ENCODE data around the gene STAT1. TPM values are rescaled to one million over a fixed set of nuclear protein-coding genes. Genes with fewer than 3 reads are reported as not detected.

STAT1 gene
- total RNA-seq, 4 donors from 2014 or later: 23.2 to 67.8 (median 52.2) TPM

DNA sequence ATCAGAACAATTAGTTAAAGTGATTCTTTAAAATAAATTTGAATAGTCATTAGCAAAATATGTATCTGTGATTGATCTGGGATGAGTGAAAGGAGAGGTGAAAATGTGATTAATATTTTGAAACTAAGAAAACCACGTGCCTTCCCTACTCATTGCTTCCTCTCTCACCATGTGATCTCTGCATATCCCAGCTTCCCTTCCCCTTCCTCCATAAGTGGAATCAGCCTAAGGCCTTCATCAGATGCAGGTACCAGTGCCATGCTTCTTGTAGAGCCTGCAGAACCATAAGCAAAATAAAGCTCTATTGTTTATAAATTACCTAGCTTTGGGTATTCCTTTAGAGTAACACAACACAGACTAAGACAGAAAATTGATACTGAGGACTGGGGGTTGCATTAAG, 11.2 kb upstream of the STAT1 start:
- intact Hi-C loops (cut with DNase I; ENCODE audit: low total_unique reads) (no loop called here), in situ Hi-C loops (cut with MboI; ENCODE audit: low pct_ligation_motif_present in 1 of 4, low pct_unique_long_range_greater_than_20kb in 1 of 4, low sequenced_read_pairs in 3 of 4) (no loop called here)
- peaks cover 0 to 37% (median 7%) of the 10 kb centered on the region in 4 donors for H3K4me1 ChIP-seq
- no peak for DNase-seq
- no peak overlapping the region for H3K27ac ChIP-seq
- H3K4me3 ChIP-seq: no peak overlapping the region
- 58 to 59% methylated on average over 1 of the region's 1 CpG for WGBS, 2 donors (ENCODE audit: low coverage in 1 of 2)
- H3K9me3 ChIP-seq: no peaks in the 10 kb centered on the region
- TF ChIP-seq, protein P1, sequence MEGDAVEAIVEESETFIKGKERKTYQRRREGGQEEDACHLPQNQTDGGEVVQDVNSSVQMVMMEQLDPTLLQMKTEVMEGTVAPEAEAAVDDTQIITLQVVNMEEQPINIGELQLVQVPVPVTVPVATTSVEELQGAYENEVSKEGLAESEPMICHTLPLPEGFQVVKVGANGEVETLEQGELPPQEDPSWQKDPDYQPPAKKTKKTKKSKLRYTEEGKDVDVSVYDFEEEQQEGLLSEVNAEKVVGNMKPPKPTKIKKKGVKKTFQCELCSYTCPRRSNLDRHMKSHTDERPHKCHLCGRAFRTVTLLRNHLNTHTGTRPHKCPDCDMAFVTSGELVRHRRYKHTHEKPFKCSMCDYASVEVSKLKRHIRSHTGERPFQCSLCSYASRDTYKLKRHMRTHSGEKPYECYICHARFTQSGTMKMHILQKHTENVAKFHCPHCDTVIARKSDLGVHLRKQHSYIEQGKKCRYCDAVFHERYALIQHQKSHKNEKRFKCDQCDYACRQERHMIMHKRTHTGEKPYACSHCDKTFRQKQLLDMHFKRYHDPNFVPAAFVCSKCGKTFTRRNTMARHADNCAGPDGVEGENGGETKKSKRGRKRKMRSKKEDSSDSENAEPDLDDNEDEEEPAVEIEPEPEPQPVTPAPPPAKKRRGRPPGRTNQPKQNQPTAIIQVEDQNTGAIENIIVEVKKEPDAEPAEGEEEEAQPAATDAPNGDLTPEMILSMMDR (IDR thresholded peaks at IDR 0.05): no peak
- no peak for TF ChIP-seq POLR2AphosphoS5 (IDR thresholded peaks at IDR 0.05)
- no peak for TF ChIP-seq POLR2A (IDR thresholded peaks at IDR 0.05)
- no peak for TF ChIP-seq EP300 (IDR thresholded peaks at IDR 0.05; ENCODE audit: low read depth)
- H3K27me3 ChIP-seq: no peaks in the 10 kb centered on the region
- no peaks in the 10 kb centered on the region for H3K36me3 ChIP-seq

DNA sequence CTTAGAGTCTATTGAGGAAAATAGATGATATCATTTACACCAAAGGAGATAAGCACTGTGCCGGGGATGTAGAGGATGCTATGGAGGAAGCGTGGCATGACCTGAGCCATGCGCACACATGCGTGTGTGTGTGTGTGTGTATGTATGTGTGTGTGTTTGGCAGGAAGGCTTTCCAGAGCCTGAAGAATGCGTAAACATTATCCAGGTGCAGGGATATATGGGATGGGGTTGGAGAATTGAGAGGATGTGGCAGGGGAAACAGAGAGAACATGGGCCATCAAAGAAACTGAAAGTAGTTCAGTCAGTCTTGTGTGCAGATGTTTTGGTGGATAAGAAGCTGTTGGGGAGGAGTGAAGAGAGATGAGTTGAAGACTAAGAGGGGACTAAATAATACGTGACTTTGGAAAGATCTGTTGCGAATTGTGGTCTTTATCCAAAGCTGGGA, 9.3 kb upstream of the STAT1 start:
- Histone ChIP-seq H3K4me1 (peaks cover 0 to 44% (median 9%) of the 10 kb centered on the region in 4 donors), H3K36me3 (no peaks in the 10 kb centered on the region), H3K27ac (no peak overlapping the region), H3K9me3 (no peaks in the 10 kb centered on the region), H3K4me3 (no peak overlapping the region), H3K27me3 (no peaks in the 10 kb centered on the region)
- no peak for DNase-seq
- TF ChIP-seq EP300 (IDR thresholded peaks at IDR 0.05; ENCODE audit: low read depth) (no peak), POLR2AphosphoS5 (IDR thresholded peaks at IDR 0.05) (no peak), POLR2A (IDR thresholded peaks at IDR 0.05) (no peak)
- TF ChIP-seq, protein P1 (IDR thresholded peaks at IDR 0.05): no peak
- 70 to 80% methylated on average over 6 to 7 of the region's 7 CpGs for WGBS, 2 donors (ENCODE audit: low coverage in 1 of 2)
- in situ Hi-C loops (cut with MboI; ENCODE audit: low pct_ligation_motif_present in 1 of 4, low pct_unique_long_range_greater_than_20kb in 1 of 4, low sequenced_read_pairs in 3 of 4): loop anchor here in 1 of 4 donors (25.0 kb wide), 1 partner anchor 136 kb away; the partner anchor contains the start of gene GLS
- intact Hi-C loops (cut with DNase I; ENCODE audit: low total_unique reads): no loop called here

DNA sequence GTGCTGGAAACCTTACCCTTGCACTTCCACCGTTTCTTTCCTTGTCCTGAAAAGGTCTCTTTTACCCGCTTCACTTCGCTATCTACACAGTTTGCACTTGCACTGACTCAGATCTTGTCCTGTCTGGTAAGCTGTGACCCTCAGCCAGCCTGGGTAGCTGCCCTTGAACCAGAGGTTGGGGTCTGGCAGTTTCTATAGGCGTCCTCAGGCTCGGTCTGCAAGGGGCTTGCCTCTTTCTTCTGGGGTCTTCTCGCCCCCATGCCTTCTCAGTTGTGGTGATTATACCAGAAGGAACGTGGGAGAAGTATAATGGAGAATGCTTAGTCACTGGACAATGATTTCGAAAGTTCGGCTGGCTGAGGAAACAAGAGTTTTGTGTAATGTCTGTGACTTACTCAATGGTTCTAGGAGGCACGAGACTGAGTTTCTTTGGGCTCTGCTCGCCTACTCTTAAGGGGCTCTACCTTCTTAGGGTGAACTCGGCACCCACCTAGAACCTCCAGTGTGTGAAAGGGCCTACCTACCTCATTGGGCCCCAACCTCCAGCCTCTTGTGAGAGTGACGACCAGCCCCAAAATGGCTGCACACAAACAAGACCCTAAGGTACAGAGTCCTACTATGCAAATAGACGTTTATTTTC, 6.9 kb upstream of the STAT1 start:
- Histone ChIP-seq H3K27ac (peak overlapping the region; percentile 88 to 98 (median 96)), H3K9me3 (no peaks in the 10 kb centered on the region), H3K4me3 (peak overlapping the region; percentile 66 to 73 (median 68)), H3K4me1 (peaks cover 0 to 35% (median 9%) of the 10 kb centered on the region in 4 donors), H3K27me3 (no peaks in the 10 kb centered on the region), H3K36me3 (no peaks in the 10 kb centered on the region)
- in situ Hi-C loops (cut with MboI; ENCODE audit: low pct_ligation_motif_present in 1 of 4, low pct_unique_long_range_greater_than_20kb in 1 of 4, low sequenced_read_pairs in 3 of 4) (loop anchor here in 1 of 4 donors (25.0 kb wide), 1 partner anchor 134 kb away; the partner anchor contains the start of gene GLS), intact Hi-C loops (cut with DNase I; ENCODE audit: low total_unique reads) (no loop called here)
- WGBS, 2 donors (ENCODE audit: low coverage in 1 of 2): 5 to 15% methylated on average over 4 to 14 of the region's 14 CpGs
- DNase-seq: peak; percentile 24
- TF ChIP-seq POLR2AphosphoS5 (IDR thresholded peaks at IDR 0.05) (no peak), EP300 (IDR thresholded peaks at IDR 0.05; ENCODE audit: low read depth) (no peak), POLR2A (IDR thresholded peaks at IDR 0.05) (no peak)
- TF ChIP-seq, protein P1 (IDR thresholded peaks at IDR 0.05): no peak

DNA sequence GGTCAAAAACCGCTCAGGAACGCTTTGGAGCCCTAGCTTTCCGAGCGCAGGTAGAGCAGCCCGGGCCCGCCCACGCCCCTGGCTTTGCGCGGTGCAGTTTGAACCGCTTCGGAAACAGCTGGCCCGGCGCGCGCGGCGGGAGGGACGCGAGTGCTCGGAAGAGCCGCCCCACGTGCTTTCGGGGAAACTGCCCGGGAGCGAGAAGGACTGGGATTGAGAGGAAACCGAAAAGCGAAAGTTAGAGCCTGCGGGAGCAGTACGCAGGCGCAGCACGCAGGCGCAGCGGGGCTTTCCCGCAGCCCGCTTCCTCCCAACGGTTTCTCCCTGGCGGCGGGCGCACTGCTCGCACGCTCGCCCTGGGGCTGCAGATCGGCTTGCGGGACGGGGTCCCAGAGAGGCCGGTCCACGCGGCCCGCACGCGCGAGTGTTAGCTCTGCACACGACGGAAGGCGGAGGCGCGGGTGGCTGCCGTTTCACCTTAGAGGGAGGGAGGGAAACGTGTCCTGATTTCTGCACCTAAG, 6.3 kb upstream of the STAT1 start:
- intact Hi-C loops (cut with DNase I; ENCODE audit: low total_unique reads) (no loop called here), in situ Hi-C loops (cut with MboI; ENCODE audit: low pct_ligation_motif_present in 1 of 4, low pct_unique_long_range_greater_than_20kb in 1 of 4, low sequenced_read_pairs in 3 of 4) (loop anchor here in 1 of 4 donors (25.0 kb wide), 1 partner anchor 133 kb away; the partner anchor contains the start of gene GLS)
- H3K27ac ChIP-seq: peak overlapping the region; percentile 88 to 98 (median 96)
- TF ChIP-seq EP300 (IDR thresholded peaks at IDR 0.05; ENCODE audit: low read depth): peak; percentile 95
- peak; percentile 93 to 97 (median 96) for TF ChIP-seq POLR2AphosphoS5 (IDR thresholded peaks at IDR 0.05)
- peak; percentile 86 for TF ChIP-seq POLR2A (IDR thresholded peaks at IDR 0.05)
- TF ChIP-seq, protein P1 (IDR thresholded peaks at IDR 0.05): peak in 4 of 5 experiments; percentile 13 to 51 (median 29)
- peaks cover 0 to 31% (median 9%) of the 10 kb centered on the region in 4 donors for H3K4me1 ChIP-seq
- WGBS, 2 donors (ENCODE audit: low coverage in 1 of 2): 0% methylated on average over 57 of the region's 59 CpGs; no CpG with 5 or more reads in 1 of the 2 donors
- peak; percentile 96 for DNase-seq
- H3K9me3 ChIP-seq: no peaks in the 10 kb centered on the region
- H3K36me3 ChIP-seq: no peaks in the 10 kb centered on the region
- H3K4me3 ChIP-seq: peak overlapping the region; percentile 66 to 73 (median 68)
- H3K27me3 ChIP-seq: no peaks in the 10 kb centered on the region
